H1 (cell line): ENCODE results near the gene NCKIPSD. TPM values are rescaled to one million over a fixed set of nuclear protein-coding genes. Genes with fewer than 3 reads are reported as not detected.

Source experiments
- BRCA1 ChIP-seq: IDR thresholded peaks from 2 replicates; pipeline ENCODE4 v1.6.1; 2012; ENCODE audit warnings: low read depth, low read length, improper control_type of control experiment
- CBX8 ChIP-seq: fragments of 300-800, 300-1000 bp; sonication (generic); IDR thresholded peaks from 2 replicates; pipeline ENCODE4 v1.7.1; 2016; ENCODE audit warnings: low read depth, low read length, borderline replicate concordance
- EP300 ChIP-seq, 2 experiments: IDR thresholded peaks; 1 replicate in 1 of 2; 2 replicates in 1 of 2; pipeline ENCODE4 v1.6.1; 2011 to 2012; ENCODE audit warnings: low read depth in 2 of 2, low read length in 2 of 2, mild to moderate bottlenecking in 2 of 2, borderline replicate concordance in 1 of 2, inconsistent platforms in 1 of 2, moderate library complexity in 1 of 2
- FOSL1 ChIP-seq: IDR thresholded peaks from 2 replicates; pipeline ENCODE4 v1.6.1; 2011; ENCODE audit warnings: mild to moderate bottlenecking, low read depth, low read length, moderate library complexity; ENCODE audit not compliant: insufficient read depth
- JUN ChIP-seq: IDR thresholded peaks from 2 replicates; pipeline ENCODE4 v1.6.1; 2011; ENCODE audit warnings: low read depth, mild to moderate bottlenecking, improper control_type of control experiment, low read length
- ZNF274 ChIP-seq: IDR thresholded peaks from 2 replicates; pipeline ENCODE4 v1.7.0; 2012; ENCODE audit warnings: low read length, borderline replicate concordance; ENCODE audit errors: extremely low read depth
- polyA plus RNA-seq, 7 experiments: library from polyadenylated mRNA; depleted of rRNA in 3 of 7; stranded (reverse) in 5 of 7; unstranded in 2 of 7; fragments of >200 nt in 5 of 7; fragments of 200-250 nt in 2 of 7; gene quantifications; 1 replicate in 5 of 7; 2 replicates in 1 of 7; 4 replicates in 1 of 7; pipeline versions ENCODE4 v1.2.1 to v1.2.3, GENCODE V29; 2011 to 2013; ENCODE audit warnings: missing spikeins in 2 of 7, mixed read lengths in 2 of 7
- total RNA-seq: library from RNA; stranded (reverse); fragmentation: NEBNext Ultra II Directional; extraction: Animal tissue kit (Norgen Biotek cat#: 25700); gene quantifications from 2 replicates; pipeline ENCODE4 v1.2.1, GENCODE V29; 2021
- TF ChIP-seq, protein P1 (sequence below): IDR thresholded peaks from 2 replicates; pipeline ENCODE4 v1.6.1; 2012; ENCODE audit warnings: inconsistent platforms

NCKIPSD gene
- total and polyA plus RNA-seq, 2 of the 8 experiments (the other 6 are each of a cell fraction or from before 2014, with no cell fraction given), result 34.7 to 91.8 TPM

DNA sequence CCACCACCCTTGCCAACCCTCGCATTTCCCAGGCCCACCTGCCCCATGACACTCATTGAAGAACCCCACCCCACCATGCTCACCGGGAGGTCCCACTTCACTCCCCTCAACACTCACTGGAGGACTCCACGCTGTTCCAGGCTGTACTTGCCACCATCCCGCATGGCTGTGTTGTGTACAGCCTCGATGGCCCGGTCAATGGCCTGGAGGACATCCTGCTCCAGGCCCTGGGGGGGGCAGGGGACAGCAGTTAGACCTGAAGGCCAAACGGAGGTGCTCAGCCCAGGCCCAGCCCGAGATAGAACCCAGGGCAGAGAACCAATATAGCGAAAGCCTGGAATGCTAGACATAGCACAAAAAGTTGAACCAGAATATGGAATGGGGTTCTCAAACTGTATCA lies 2.9 kb downstream of the NCKIPSD start (continued):
- TF ChIP-seq EP300 (IDR thresholded peaks at IDR 0.05; ENCODE audit: borderline replicate concordance in 1 of 2, low read depth in 2 of 2, low read length in 2 of 2) (no peak), BRCA1 (no peak), ZNF274 (no peak), FOSL1 (no peak), JUN (no peak), CBX8 (no peak)
- TF ChIP-seq, protein P1, sequence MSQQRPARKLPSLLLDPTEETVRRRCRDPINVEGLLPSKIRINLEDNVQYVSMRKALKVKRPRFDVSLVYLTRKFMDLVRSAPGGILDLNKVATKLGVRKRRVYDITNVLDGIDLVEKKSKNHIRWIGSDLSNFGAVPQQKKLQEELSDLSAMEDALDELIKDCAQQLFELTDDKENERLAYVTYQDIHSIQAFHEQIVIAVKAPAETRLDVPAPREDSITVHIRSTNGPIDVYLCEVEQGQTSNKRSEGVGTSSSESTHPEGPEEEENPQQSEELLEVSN, result no peak
- TF ChIP-seq, all 59 proteins: peak for 0
